GM10266 (cell line): ENCODE data around the gene PRKCB.

ENCODE experiments used
- DNase-seq: peaks from one replicate; pipeline ENCODE4 v3.0.0; 2012; ENCODE audit errors: extremely low spot score
- CTCF ChIP-seq: IDR thresholded peaks from 2 replicates; pipeline ENCODE4 v1.5.1; 2012; ENCODE audit warnings: mild to moderate bottlenecking, low read depth; ENCODE audit not compliant: control insufficient read depth, insufficient read depth; ENCODE audit errors: missing control alignments

Gene PRKCB

GRCh38 chr16:24135624-24136565 lies 300.1 kb downstream of the PRKCB start:
- TF ChIP-seq CTCF, result no peak
- no peak for DNase-seq

- no peak for TF ChIP-seq CTCF
- no peak for DNase-seq
Measured at GRCh38 chr16:24138024-24138423, 302.2 kb downstream of the PRKCB start.

- no peak for DNase-seq
- no peak for TF ChIP-seq CTCF
Measured at GRCh38 chr16:24138575-24138974, 302.8 kb downstream of the PRKCB start.

- DNase-seq, result no peak
- no peak for TF ChIP-seq CTCF
Measured at GRCh38 chr16:24139282-24139681, 303.5 kb downstream of the PRKCB start.

- DNase-seq, result no peak
- no peak for TF ChIP-seq CTCF
Measured at GRCh38 chr16:24140730-24141129, 304.9 kb downstream of the PRKCB start.

GRCh38 chr16:24141466-24141865 lies 305.7 kb downstream of the PRKCB start:
- no peak for DNase-seq
- no peak for TF ChIP-seq CTCF

GRCh38 chr16:24141917-24142316 lies 306.1 kb downstream of the PRKCB start:
- no peak for DNase-seq
- no peak for TF ChIP-seq CTCF
